GM23338 (cell line): ENCODE measurements around the gene NALF2. TPM values are rescaled to one million over a fixed set of nuclear protein-coding genes. Genes with fewer than 3 reads are reported as not detected.

Source experiments
- ATAC-seq: fragments of 200-7000 bp; cut with Tn5 transposase; 3 replicates; pipeline ENCODE4 v1.9.1; 2020
- DNase-seq: peaks from one replicate; pipeline ENCODE4 v3.0.0-alpha.2; 2015; ENCODE audit warnings: low spot score
- H2AFZ ChIP-seq: fragments of 200-600 bp; sonication (generic); 2 replicates; pipeline ENCODE4 v1.8.0; 2016; ENCODE audit warnings: antibody characterized with exemption, mild to moderate bottlenecking, moderate library complexity
- H3F3A ChIP-seq: fragments of 200-600 bp; sonication (generic); replicated peaks from 2 replicates; pipeline ENCODE4 v1.8.0; 2017; ENCODE audit warnings: antibody characterized with exemption, mixed run types, low read depth
- H3K27ac ChIP-seq: fragments of 200-600 bp; sonication (generic); 2 replicates; pipeline ENCODE4 v1.6.1; 2016; ENCODE audit warnings: low read depth
- H3K27me3 ChIP-seq: fragments of 200-600 bp; sonication (generic); 2 replicates; pipeline ENCODE4 v1.8.0; 2016; ENCODE audit warnings: mild to moderate bottlenecking, mixed run types, moderate library complexity; ENCODE audit not compliant: insufficient read depth
- H3K36me3 ChIP-seq: fragments of 200-600 bp; sonication (generic); 2 replicates; pipeline ENCODE4 v1.8.0; 2016; ENCODE audit warnings: mild to moderate bottlenecking; ENCODE audit not compliant: insufficient read depth
- H3K4me1 ChIP-seq: fragments of 200-600 bp; sonication (generic); 2 replicates; pipeline ENCODE4 v1.8.0; 2016; ENCODE audit warnings: mild to moderate bottlenecking, moderate library complexity; ENCODE audit not compliant: insufficient read depth
- H3K4me2 ChIP-seq: fragments of 200-600 bp; sonication (generic); 2 replicates; pipeline ENCODE4 v1.7.1; 2017; ENCODE audit warnings: mixed run types
- H3K4me3 ChIP-seq: fragments of 200-600 bp; sonication (generic); 2 replicates; pipeline ENCODE4 v1.6.1; 2016; ENCODE audit warnings: mixed run types
- H3K79me2 ChIP-seq: fragments of 200-600 bp; sonication (generic); replicated peaks from 2 replicates; pipeline ENCODE4 v1.8.0; 2017; ENCODE audit warnings: mild to moderate bottlenecking; ENCODE audit not compliant: insufficient read depth
- H3K9me2 ChIP-seq: fragments of 200-600 bp; sonication (generic); 2 replicates; pipeline ENCODE4 v1.8.0; 2017; ENCODE audit not compliant: insufficient read depth
- H4K20me1 ChIP-seq: fragments of 200-600 bp; sonication (generic); replicated peaks from 2 replicates; pipeline ENCODE4 v1.8.0; 2017; ENCODE audit warnings: mild to moderate bottlenecking; ENCODE audit not compliant: insufficient read depth
- H3K27ac Mint-ChIP-seq: 2 replicates; pipeline ENCODE4 v1.8.0; 2020; ENCODE audit warnings: inconsistent platforms, mild to moderate bottlenecking, moderate library complexity, mixed read lengths
- H3K27me3 Mint-ChIP-seq: 3 replicates; pipeline ENCODE4 v1.8.0; 2022; ENCODE audit warnings: low read depth, mild to moderate bottlenecking, moderate library complexity, mixed read lengths, inconsistent platforms; ENCODE audit not compliant: insufficient read depth, poor library complexity
- H3K36me3 Mint-ChIP-seq: 3 replicates; pipeline ENCODE4 v1.8.0; 2021; ENCODE audit warnings: low read depth, mild to moderate bottlenecking, inconsistent platforms, moderate library complexity, mixed read lengths
- H3K4me1 Mint-ChIP-seq: 3 replicates; pipeline ENCODE4 v1.8.0; 2020; ENCODE audit warnings: mild to moderate bottlenecking, inconsistent platforms, mixed read lengths
- H3K4me3 Mint-ChIP-seq: 3 replicates; pipeline ENCODE4 v1.8.0; 2021; ENCODE audit warnings: moderate library complexity, mild to moderate bottlenecking, inconsistent platforms, mixed read lengths
- H3K9me3 Mint-ChIP-seq: 3 replicates; pipeline ENCODE4 v1.8.0; 2020; ENCODE audit warnings: moderate library complexity, mild to moderate bottlenecking, inconsistent platforms, mixed read lengths
- CREB1 ChIP-seq: fragments of 250-450 bp; sonication (Bioruptor Pico); IDR thresholded peaks from 2 replicates; pipeline ENCODE4 v1.5.0; 2020; ENCODE audit warnings: low read depth, mild to moderate bottlenecking, moderate library complexity
- CTCF ChIP-seq, 2 experiments: fragments of 200-600 bp in 1 of 2; sonication (generic) in 1 of 2; conservative IDR thresholded peaks; 2 replicates each; pipeline versions ENCODE4 v1.5.1 to v1.6.1; 2016 to 2017; ENCODE audit warnings: antibody characterized with exemption in 2 of 2, low read depth in 2 of 2, mild to moderate bottlenecking in 2 of 2, moderate library complexity in 1 of 2
- ETS1 ChIP-seq: IDR thresholded peaks from 2 replicates; pipeline ENCODE4 v1.6.1; 2016; ENCODE audit warnings: antibody characterized with exemption
- EZH2 ChIP-seq: fragments of 200-600 bp; sonication (generic); IDR thresholded peaks from one replicate; pipeline ENCODE4 v1.8.0; 2017; ENCODE audit warnings: antibody characterized with exemption, mild to moderate bottlenecking, low read depth; ENCODE audit not compliant: unreplicated experiment
- EZH2phosphoT487 ChIP-seq: fragments of 200-600 bp; sonication (generic); IDR thresholded peaks from one replicate; pipeline ENCODE4 v1.8.1; 2018; ENCODE audit warnings: antibody characterized with exemption; ENCODE audit not compliant: unreplicated experiment
- JUNB ChIP-seq: IDR thresholded peaks from one replicate; pipeline ENCODE4 v1.6.1; 2016; ENCODE audit warnings: antibody characterized with exemption; ENCODE audit not compliant: unreplicated experiment
- NANOG ChIP-seq: IDR thresholded peaks from 2 replicates; pipeline ENCODE4 v1.6.1; 2016; ENCODE audit warnings: antibody characterized with exemption, borderline replicate concordance
- ZNF114 ChIP-seq: fragments of 250-450 bp; sonication (Bioruptor Pico); IDR thresholded peaks from 2 replicates; pipeline ENCODE4 v1.5.0; 2020; ENCODE audit warnings: mild to moderate bottlenecking, moderate library complexity
- ZNF331 ChIP-seq: fragments of 250-450 bp; sonication (Bioruptor Pico); IDR thresholded peaks from 2 replicates; pipeline ENCODE4 v1.5.0; 2020; ENCODE audit warnings: low read depth, mild to moderate bottlenecking, moderate library complexity
- ZNF462 ChIP-seq: fragments of 250-450 bp; sonication (Bioruptor Pico); IDR thresholded peaks from 2 replicates; pipeline ENCODE4 v1.5.0; 2020; ENCODE audit warnings: mild to moderate bottlenecking, moderate library complexity
- polyA plus RNA-seq: library from polyadenylated mRNA; unstranded; fragments of >200 nt; fragmentation: Nextera tagmentation; extraction: Ambion mirVana; gene quantifications from 2 replicates; pipeline ENCODE4 v1.2.1, GENCODE V29; 2016
- total RNA-seq: library from RNA; depleted of rRNA; stranded (reverse); fragments of >200 nt; shearing (Covaris generic); gene quantifications from 2 replicates; pipeline ENCODE4 v1.2.3, GENCODE V29; 2014

Gene NALF2
- total and polyA plus RNA-seq, 2 experiments from 2014 or later, result 4.4 to 10.5 TPM

GRCh38 chrX:69530306-69530705 is 26.2 kb downstream of the NALF2 start (continued):
- no peak for TF ChIP-seq NANOG
- TF ChIP-seq CREB1 (CRISPR knock-in tag), result no peak
- no peak for TF ChIP-seq JUNB
- no peak for TF ChIP-seq CTCF (conservative IDR thresholded peaks at IDR 0.05; ENCODE audit: low read depth in 2 of 2)

GRCh38 chrX:69531031-69531755 is 27.1 kb downstream of the NALF2 start:
- Histone ChIP-seq H3K79me2 (no peaks in the 10 kb centered on the region), H3K27me3 (no peaks in the 10 kb centered on the region), H4K20me1 (no peaks in the 10 kb centered on the region), H2AFZ (no peak overlapping the region), H3K4me3 (no peak overlapping the region), H3K27ac (no peak overlapping the region), H3K4me2 (no peak overlapping the region), H3K9me2 (no peaks in the 10 kb centered on the region), H3K36me3 (no peaks in the 10 kb centered on the region), H3K4me1 (no peaks in the 10 kb centered on the region), H3F3A (no peaks in the 10 kb centered on the region)
- Mint-ChIP-seq H3K4me3 (no peak overlapping the region), H3K9me3 (peaks cover 12% of the 10 kb centered on the region; the same call in 2 of the 3 replicates), H3K27ac (no peak overlapping the region), H3K36me3 (peaks cover 20% of the 10 kb centered on the region), H3K27me3 (peaks cover 5% of the 10 kb centered on the region), H3K4me1 (peaks cover 11% of the 10 kb centered on the region)
- ATAC-seq (no peak), DNase-seq (no peak)
- TF ChIP-seq EZH2 (no peak), EZH2phosphoT487 (no peak), JUNB (no peak), CREB1 (CRISPR knock-in tag) (no peak), ZNF462 (no peak), CTCF (conservative IDR thresholded peaks at IDR 0.05; ENCODE audit: low read depth in 2 of 2) (no peak), ZNF114 (CRISPR knock-in tag) (no peak), NANOG (no peak), ZNF331 (CRISPR knock-in tag) (no peak), ETS1 (no peak)
